ENCODE measurements around the gene CAMTA1. TPM values are rescaled to one million over a fixed set of nuclear protein-coding genes. Genes with fewer than 3 reads are reported as not detected.

The CAMTA1 gene
- total RNA-seq, 1 experiment from 2014 or later: 69.5 TPM

GRCh38 chr1:7171168-7171567, 385.9 kb downstream of the CAMTA1 start:
- no peak for DNase-seq (ENCODE audit: low read depth, low spot score)
- Histone ChIP-seq H3K9me2 (ENCODE audit: insufficient read depth) (no peaks in the 10 kb centered on the region), H3K36me3 (ENCODE audit: control insufficient read depth in 1 of 2, insufficient read depth in 2 of 2, low read length in 2 of 2) (no peaks in the 10 kb centered on the region), H3K27me3 (ENCODE audit: insufficient read depth, low read length) (peaks cover 13% of the 10 kb centered on the region), H3K27ac (ENCODE audit: low read depth, low read length) (no peak overlapping the region), H2AFZ (ENCODE audit: low read depth, low read length, poor library complexity, severe bottlenecking) (no peak overlapping the region), H3K9ac (ENCODE audit: low read length) (no peak overlapping the region), H3K4me2 (ENCODE audit: low read length) (no peak overlapping the region), H3K4me1 (ENCODE audit: control insufficient read depth in 1 of 2, insufficient read depth in 2 of 2, low read length in 2 of 2) (no peaks in the 10 kb centered on the region), H4K20me1 (ENCODE audit: insufficient read depth) (no peaks in the 10 kb centered on the region), H3K79me2 (ENCODE audit: insufficient read depth, low read length) (no peaks in the 10 kb centered on the region), H3K4me3 (replicated peaks in 1 of 2; ENCODE audit: low read depth in 1 of 2, low read length in 2 of 2) (no peak overlapping the region), H3K9me3 (ENCODE audit: control insufficient read depth in 1 of 2, insufficient read depth in 1 of 2, low read depth in 1 of 2, low read length in 2 of 2) (no peaks in the 10 kb centered on the region)
- RAD21 ChIA-PET (ENCODE audit: low non-redundant PET in 1 of 2, low total read pairs in 2 of 2, uncharacterized antibody in 2 of 2, unreplicated experiment in 2 of 2): no interaction called here
- no peak for ATAC-seq
- TF ChIP-seq POLR2AphosphoS5 (IDR thresholded peaks at IDR 0.05; ENCODE audit: low read depth, low read length): no peak
- no peak for TF ChIP-seq ELF1 (IDR thresholded peaks at IDR 0.05; ENCODE audit: borderline replicate concordance, low read depth)
- TF ChIP-seq RAD21 (IDR thresholded peaks at IDR 0.05; ENCODE audit: low read depth): no peak
- intact Hi-C loops (cut with micrococcal nuclease): no loop called here
- BruUV-seq (replicated peaks): no TSS peak
- CTCF ChIA-PET: no interaction called here
- POLR2A ChIA-PET: no interaction called here

- POLR2A ChIA-PET: no interaction called here
- H3K4me2 ChIP-seq (ENCODE audit: low read length): no peak overlapping the region
- no peaks in the 10 kb centered on the region for H3K4me1 ChIP-seq (ENCODE audit: control insufficient read depth in 1 of 2, insufficient read depth in 2 of 2, low read length in 2 of 2)
- intact Hi-C loops (cut with micrococcal nuclease): no loop called here
- H2AFZ ChIP-seq (ENCODE audit: low read depth, low read length, poor library complexity, severe bottlenecking): no peak overlapping the region
- no peak for DNase-seq (ENCODE audit: low read depth, low spot score)
- no peak overlapping the region for H3K4me3 ChIP-seq (replicated peaks in 1 of 2; ENCODE audit: low read depth in 1 of 2, low read length in 2 of 2)
- H4K20me1 ChIP-seq (ENCODE audit: insufficient read depth): no peaks in the 10 kb centered on the region
- H3K9me2 ChIP-seq (ENCODE audit: insufficient read depth): no peaks in the 10 kb centered on the region
- no peak overlapping the region for H3K27ac ChIP-seq (ENCODE audit: low read depth, low read length)
- peaks cover 13% of the 10 kb centered on the region for H3K27me3 ChIP-seq (ENCODE audit: insufficient read depth, low read length)
- CTCF ChIA-PET: no interaction called here
- no TSS peak for BruUV-seq (replicated peaks)
- RAD21 ChIA-PET (ENCODE audit: low non-redundant PET in 1 of 2, low total read pairs in 2 of 2, uncharacterized antibody in 2 of 2, unreplicated experiment in 2 of 2): no interaction called here
- no peaks in the 10 kb centered on the region for H3K36me3 ChIP-seq (ENCODE audit: control insufficient read depth in 1 of 2, insufficient read depth in 2 of 2, low read length in 2 of 2)
- H3K9me3 ChIP-seq (ENCODE audit: control insufficient read depth in 1 of 2, insufficient read depth in 1 of 2, low read depth in 1 of 2, low read length in 2 of 2): no peaks in the 10 kb centered on the region
- H3K9ac ChIP-seq (ENCODE audit: low read length): no peak overlapping the region
- H3K79me2 ChIP-seq (ENCODE audit: insufficient read depth, low read length): no peaks in the 10 kb centered on the region
- no peak for ATAC-seq
- TF ChIP-seq ATF3 (IDR thresholded peaks at IDR 0.05) (no peak), CEBPB (IDR thresholded peaks at IDR 0.05; ENCODE audit: low read depth) (no peak), EZH2phosphoT487 (IDR thresholded peaks at IDR 0.05; ENCODE audit: borderline replicate concordance) (no peak), YY1 (IDR thresholded peaks at IDR 0.05; ENCODE audit: extremely low read depth, insufficient replicate concordance, low read depth, low read length) (no peak), REST (IDR thresholded peaks at IDR 0.05; ENCODE audit: low read depth) (no peak), CBX3 (IDR thresholded peaks at IDR 0.05; ENCODE audit: low read depth) (no peak), SRF (IDR thresholded peaks at IDR 0.05; ENCODE audit: low read depth) (no peak), TCF7L2 (IDR thresholded peaks at IDR 0.05; ENCODE audit: borderline replicate concordance, extremely low read depth, insufficient read depth, insufficient read length) (no peak), EZH2 (IDR thresholded peaks at IDR 0.05) (no peak), MAX (IDR thresholded peaks at IDR 0.05) (no peak), ZBTB33 (IDR thresholded peaks at IDR 0.05; ENCODE audit: extremely low read depth, insufficient replicate concordance, low read length) (no peak), ZNF274 (IDR thresholded peaks at IDR 0.05; ENCODE audit: low read depth, low read length) (no peak), RAD21 (IDR thresholded peaks at IDR 0.05; ENCODE audit: low read depth) (no peak), EGR1 (IDR thresholded peaks at IDR 0.05; ENCODE audit: low read depth) (no peak), ELF1 (IDR thresholded peaks at IDR 0.05; ENCODE audit: borderline replicate concordance, low read depth) (no peak)
Measured at GRCh38 chr1:7171574-7171973, 386.3 kb downstream of the CAMTA1 start.

Measured in HCT116 (cell line).